ENCODE results near the gene PXDN.

The PXDN gene

DNA sequence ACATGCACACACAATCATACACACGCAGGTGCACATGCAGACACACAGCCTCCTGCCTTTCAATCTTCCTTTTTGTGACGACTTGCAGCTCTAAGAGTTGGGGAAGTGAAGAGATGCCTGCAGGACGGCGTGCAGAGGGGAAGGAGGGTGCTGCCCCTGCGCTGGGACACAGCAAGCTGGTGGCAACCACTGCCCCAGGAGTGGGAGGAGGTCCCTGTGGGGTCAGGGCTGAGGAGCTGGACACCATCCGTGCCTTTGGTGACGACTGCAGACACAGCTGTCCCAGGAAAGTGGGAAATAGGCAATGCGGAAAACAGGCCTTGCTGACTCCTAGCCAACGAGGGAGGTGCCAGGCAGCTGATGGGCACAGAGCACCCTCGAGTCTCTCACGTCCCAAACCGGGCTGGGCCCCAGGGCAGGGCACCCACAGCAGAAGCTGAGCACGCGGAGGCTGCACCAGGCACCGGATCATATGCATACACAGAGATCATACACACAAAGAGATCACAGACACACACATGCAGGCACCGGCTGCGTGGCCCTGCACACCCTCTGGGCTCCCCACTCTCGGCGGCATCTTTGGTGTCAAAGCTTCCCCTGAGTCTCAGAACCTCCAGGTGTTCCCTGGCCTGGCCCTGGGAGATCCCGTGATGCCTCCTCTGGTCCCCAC is 146.1 kb downstream of the PXDN start:
- H2AFZ ChIP-seq (ENCODE audit: low read depth, low read length) = no peak overlapping the region
- DNase-seq (no peak), ATAC-seq (ENCODE audit: insufficient read depth, low read depth) (no peak)
- TF ChIP-seq, protein P1, sequence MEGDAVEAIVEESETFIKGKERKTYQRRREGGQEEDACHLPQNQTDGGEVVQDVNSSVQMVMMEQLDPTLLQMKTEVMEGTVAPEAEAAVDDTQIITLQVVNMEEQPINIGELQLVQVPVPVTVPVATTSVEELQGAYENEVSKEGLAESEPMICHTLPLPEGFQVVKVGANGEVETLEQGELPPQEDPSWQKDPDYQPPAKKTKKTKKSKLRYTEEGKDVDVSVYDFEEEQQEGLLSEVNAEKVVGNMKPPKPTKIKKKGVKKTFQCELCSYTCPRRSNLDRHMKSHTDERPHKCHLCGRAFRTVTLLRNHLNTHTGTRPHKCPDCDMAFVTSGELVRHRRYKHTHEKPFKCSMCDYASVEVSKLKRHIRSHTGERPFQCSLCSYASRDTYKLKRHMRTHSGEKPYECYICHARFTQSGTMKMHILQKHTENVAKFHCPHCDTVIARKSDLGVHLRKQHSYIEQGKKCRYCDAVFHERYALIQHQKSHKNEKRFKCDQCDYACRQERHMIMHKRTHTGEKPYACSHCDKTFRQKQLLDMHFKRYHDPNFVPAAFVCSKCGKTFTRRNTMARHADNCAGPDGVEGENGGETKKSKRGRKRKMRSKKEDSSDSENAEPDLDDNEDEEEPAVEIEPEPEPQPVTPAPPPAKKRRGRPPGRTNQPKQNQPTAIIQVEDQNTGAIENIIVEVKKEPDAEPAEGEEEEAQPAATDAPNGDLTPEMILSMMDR (IDR thresholded peaks at IDR 0.05; ENCODE audit: borderline replicate concordance, extremely low read depth, low read length, poor library complexity, severe bottlenecking) = no peak
- no peak for TF ChIP-seq EZH2 (IDR thresholded peaks at IDR 0.05; ENCODE audit: borderline replicate concordance, low read depth, low read length, severe bottlenecking)
- H3K4me2 ChIP-seq (ENCODE audit: insufficient read depth, low read length) = no peak overlapping the region
- H3K79me2 ChIP-seq (ENCODE audit: insufficient read depth, low read length) = no peaks in the 10 kb centered on the region
- H3K9ac ChIP-seq (ENCODE audit: low read depth, low read length) = no peak overlapping the region
- no peaks in the 10 kb centered on the region for H3K36me3 ChIP-seq (ENCODE audit: insufficient read depth, low read length)
- no peaks in the 10 kb centered on the region for H4K20me1 ChIP-seq (ENCODE audit: insufficient read depth, low read length)
- H3K27me3 ChIP-seq (ENCODE audit: insufficient read depth, low read length, poor library complexity) = no peaks in the 10 kb centered on the region
- H3K4me1 ChIP-seq (ENCODE audit: insufficient read depth, low read length) = no peaks in the 10 kb centered on the region
- H3K9me3 ChIP-seq (ENCODE audit: insufficient read depth, low read length, severe bottlenecking) = peaks cover 2% of the 10 kb centered on the region
- H3K4me3 ChIP-seq (ENCODE audit: low read depth in 1 of 2, low read length in 2 of 2) = no peak overlapping the region
- H3K27ac ChIP-seq (ENCODE audit: low read length) = no peak overlapping the region

- Histone ChIP-seq H2AFZ (ENCODE audit: low read depth, low read length) (no peak overlapping the region), H3K4me3 (ENCODE audit: low read depth in 1 of 2, low read length in 2 of 2) (no peak overlapping the region), H3K79me2 (ENCODE audit: insufficient read depth, low read length) (no peaks in the 10 kb centered on the region), H3K36me3 (ENCODE audit: insufficient read depth, low read length) (no peaks in the 10 kb centered on the region), H3K9ac (ENCODE audit: low read depth, low read length) (no peak overlapping the region), H4K20me1 (ENCODE audit: insufficient read depth, low read length) (no peaks in the 10 kb centered on the region), H3K27me3 (ENCODE audit: insufficient read depth, low read length, poor library complexity) (no peaks in the 10 kb centered on the region), H3K4me1 (ENCODE audit: insufficient read depth, low read length) (no peaks in the 10 kb centered on the region), H3K4me2 (ENCODE audit: insufficient read depth, low read length) (no peak overlapping the region), H3K9me3 (ENCODE audit: insufficient read depth, low read length, severe bottlenecking) (peaks cover 2% of the 10 kb centered on the region), H3K27ac (ENCODE audit: low read length) (no peak overlapping the region)
- TF ChIP-seq, protein P1 (IDR thresholded peaks at IDR 0.05; ENCODE audit: borderline replicate concordance, extremely low read depth, low read length, poor library complexity, severe bottlenecking) = no peak
- TF ChIP-seq EZH2 (IDR thresholded peaks at IDR 0.05; ENCODE audit: borderline replicate concordance, low read depth, low read length, severe bottlenecking) = no peak
- DNase-seq (no peak), ATAC-seq (ENCODE audit: insufficient read depth, low read depth) (no peak)
Observed at GRCh38 chr2:1595274-1595673, 149.0 kb downstream of the PXDN start.

- Histone ChIP-seq H3K27ac (ENCODE audit: low read length) (no peak overlapping the region), H3K79me2 (ENCODE audit: insufficient read depth, low read length) (no peaks in the 10 kb centered on the region), H3K9ac (ENCODE audit: low read depth, low read length) (no peak overlapping the region), H3K4me2 (ENCODE audit: insufficient read depth, low read length) (no peak overlapping the region), H3K36me3 (ENCODE audit: insufficient read depth, low read length) (no peaks in the 10 kb centered on the region), H3K9me3 (ENCODE audit: insufficient read depth, low read length, severe bottlenecking) (peaks cover 2% of the 10 kb centered on the region), H2AFZ (ENCODE audit: low read depth, low read length) (no peak overlapping the region), H4K20me1 (ENCODE audit: insufficient read depth, low read length) (no peaks in the 10 kb centered on the region), H3K4me1 (ENCODE audit: insufficient read depth, low read length) (no peaks in the 10 kb centered on the region), H3K27me3 (ENCODE audit: insufficient read depth, low read length, poor library complexity) (no peaks in the 10 kb centered on the region), H3K4me3 (ENCODE audit: low read depth in 1 of 2, low read length in 2 of 2) (no peak overlapping the region)
- ATAC-seq (ENCODE audit: insufficient read depth, low read depth) = peak; percentile 39; the same call in 1 of the 3 replicates
- no peak for DNase-seq
- TF ChIP-seq, protein P1 (IDR thresholded peaks at IDR 0.05; ENCODE audit: borderline replicate concordance, extremely low read depth, low read length, poor library complexity, severe bottlenecking) = no peak
- no peak for TF ChIP-seq EZH2 (IDR thresholded peaks at IDR 0.05; ENCODE audit: borderline replicate concordance, low read depth, low read length, severe bottlenecking)
Observed at GRCh38 chr2:1594373-1595171, 149.7 kb downstream of the PXDN start.
